K562 (cell line): Measurements from ENCODE around the gene ZNF133. TPM values are rescaled to one million over a fixed set of nuclear protein-coding genes. Genes with fewer than 3 reads are reported as not detected.

Experiments used
- COPS2 ChIP-seq: fragments of 450-650 bp; conservative IDR thresholded peaks from 2 replicates; pipeline ENCODE4 v1.6.1; 2016; ENCODE audit warnings: mild to moderate bottlenecking, moderate library complexity
- HDAC3 ChIP-seq: fragments of 450-650 bp; IDR thresholded peaks from 2 replicates; pipeline ENCODE4 v1.6.1; 2018; ENCODE audit warnings: borderline replicate concordance, mild to moderate bottlenecking, moderate library complexity; ENCODE audit not compliant: partially characterized antibody
- HEY1 ChIP-seq: fragments of 250-450 bp; sonication (Bioruptor Pico); IDR thresholded peaks from 2 replicates; pipeline ENCODE4 v1.5.0; 2020; ENCODE audit warnings: mild to moderate bottlenecking, moderate library complexity, borderline replicate concordance
- NR2C1 ChIP-seq, 2 experiments: fragments of 450-650 bp; IDR thresholded peaks; 2 replicates each; pipeline ENCODE4 v1.6.1; 2017; ENCODE audit warnings: mild to moderate bottlenecking in 2 of 2, antibody characterized with exemption in 1 of 2, inconsistent platforms in 1 of 2, missing compliant biosample characterization in 1 of 2, missing genetic modification characterization in 1 of 2
- SETDB1 ChIP-seq: IDR thresholded peaks from one replicate; pipeline ENCODE4 v1.6.1; 2012; ENCODE audit warnings: low read length, control low read depth, inconsistent platforms
- SREBF2 ChIP-seq: sonication (generic); formaldehyde crosslinking; IDR thresholded peaks from 2 replicates; pipeline ENCODE4 v1.4.0; 2020; ENCODE audit warnings: mild to moderate bottlenecking, missing genetic modification reagents
- ZNF41 ChIP-seq: fragments of 250-450 bp; sonication (Bioruptor Pico); conservative IDR thresholded peaks from 2 replicates; pipeline ENCODE4 v1.4.0; 2020; ENCODE audit warnings: mild to moderate bottlenecking
- polyA plus RNA-seq, 8 experiments: library from polyadenylated mRNA; depleted of rRNA in 4 of 8; stranded (reverse) in 5 of 8; unstranded in 3 of 8; fragments of >200 nt; fragmentation: Nextera tagmentation in 2 of 8; fragmentation: Illumina TruSeq in 1 of 8; extraction: Ambion mirVana in 2 of 8; extraction: Trizol in 1 of 8; gene quantifications; 2 replicates each; pipeline versions ENCODE4 v1.2.1 to v1.2.3, GENCODE V29; 2011 to 2014; ENCODE audit warnings: inconsistent platforms in 1 of 8, missing spikeins in 1 of 8
- total RNA-seq, 7 experiments: library from RNA; depleted of rRNA in 6 of 7; stranded (reverse); fragments of >200 nt in 6 of 7; fragmentation: Illumina TruSeq in 2 of 7; extraction: Trizol in 2 of 7; gene quantifications; 2 replicates each; pipeline versions ENCODE4 v1.2.1 to v1.2.3, GENCODE V29; 2011 to 2021; ENCODE audit warnings: low replicate concordance in 1 of 7
- TF ChIP-seq, protein P1 (sequence below): fragments of 250-450 bp; sonication (Bioruptor Pico); IDR thresholded peaks from 2 replicates; pipeline ENCODE4 v1.4.0; 2020
- TF ChIP-seq, protein P2 (sequence below): fragments of 450-650 bp; IDR thresholded peaks from 2 replicates; pipeline ENCODE4 v1.6.1; 2016; ENCODE audit warnings: antibody characterized with exemption
- TF ChIP-seq, protein P3 (sequence below): sonication (generic); formaldehyde crosslinking; IDR thresholded peaks from 2 replicates; pipeline ENCODE4 v1.8.1; 2023; ENCODE audit warnings: mild to moderate bottlenecking, missing genetic modification reagents

ZNF133 gene
- total and polyA plus RNA-seq, 9 of the 15 experiments (the other 6 are each of a cell fraction or from before 2014, with no cell fraction given): 1.1 to 6.5 (median 3.8) TPM

DNA sequence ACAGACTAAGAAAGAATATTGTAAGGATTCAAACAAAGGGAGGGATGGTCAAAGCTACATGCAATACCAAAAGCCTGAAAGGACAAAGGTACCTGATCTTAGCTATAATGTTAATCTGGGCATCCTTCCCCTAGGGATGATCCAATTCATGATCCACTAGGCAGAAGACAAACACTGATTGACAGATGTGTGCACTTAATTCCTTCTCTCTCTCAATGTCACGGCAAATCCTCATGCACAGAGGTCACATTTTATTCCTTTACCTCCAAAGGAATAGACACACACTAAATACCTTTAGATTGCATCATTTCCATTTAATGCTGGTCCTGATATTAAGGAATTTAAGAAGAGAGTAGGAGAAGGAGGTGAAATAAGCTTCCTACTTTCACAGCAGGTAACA is 73.4 kb downstream of the ZNF133 start (continued):
- TF ChIP-seq NR2C1 (IDR thresholded peaks at IDR 0.05) (no peak), NR2C1 (tag; IDR thresholded peaks at IDR 0.05) (no peak), HEY1 (CRISPR knock-in tag) (no peak), SREBF2 (no peak), ZNF41 (no peak), COPS2 (no peak), SETDB1 (no peak), HDAC3 (no peak)
- TF ChIP-seq, protein P1, sequence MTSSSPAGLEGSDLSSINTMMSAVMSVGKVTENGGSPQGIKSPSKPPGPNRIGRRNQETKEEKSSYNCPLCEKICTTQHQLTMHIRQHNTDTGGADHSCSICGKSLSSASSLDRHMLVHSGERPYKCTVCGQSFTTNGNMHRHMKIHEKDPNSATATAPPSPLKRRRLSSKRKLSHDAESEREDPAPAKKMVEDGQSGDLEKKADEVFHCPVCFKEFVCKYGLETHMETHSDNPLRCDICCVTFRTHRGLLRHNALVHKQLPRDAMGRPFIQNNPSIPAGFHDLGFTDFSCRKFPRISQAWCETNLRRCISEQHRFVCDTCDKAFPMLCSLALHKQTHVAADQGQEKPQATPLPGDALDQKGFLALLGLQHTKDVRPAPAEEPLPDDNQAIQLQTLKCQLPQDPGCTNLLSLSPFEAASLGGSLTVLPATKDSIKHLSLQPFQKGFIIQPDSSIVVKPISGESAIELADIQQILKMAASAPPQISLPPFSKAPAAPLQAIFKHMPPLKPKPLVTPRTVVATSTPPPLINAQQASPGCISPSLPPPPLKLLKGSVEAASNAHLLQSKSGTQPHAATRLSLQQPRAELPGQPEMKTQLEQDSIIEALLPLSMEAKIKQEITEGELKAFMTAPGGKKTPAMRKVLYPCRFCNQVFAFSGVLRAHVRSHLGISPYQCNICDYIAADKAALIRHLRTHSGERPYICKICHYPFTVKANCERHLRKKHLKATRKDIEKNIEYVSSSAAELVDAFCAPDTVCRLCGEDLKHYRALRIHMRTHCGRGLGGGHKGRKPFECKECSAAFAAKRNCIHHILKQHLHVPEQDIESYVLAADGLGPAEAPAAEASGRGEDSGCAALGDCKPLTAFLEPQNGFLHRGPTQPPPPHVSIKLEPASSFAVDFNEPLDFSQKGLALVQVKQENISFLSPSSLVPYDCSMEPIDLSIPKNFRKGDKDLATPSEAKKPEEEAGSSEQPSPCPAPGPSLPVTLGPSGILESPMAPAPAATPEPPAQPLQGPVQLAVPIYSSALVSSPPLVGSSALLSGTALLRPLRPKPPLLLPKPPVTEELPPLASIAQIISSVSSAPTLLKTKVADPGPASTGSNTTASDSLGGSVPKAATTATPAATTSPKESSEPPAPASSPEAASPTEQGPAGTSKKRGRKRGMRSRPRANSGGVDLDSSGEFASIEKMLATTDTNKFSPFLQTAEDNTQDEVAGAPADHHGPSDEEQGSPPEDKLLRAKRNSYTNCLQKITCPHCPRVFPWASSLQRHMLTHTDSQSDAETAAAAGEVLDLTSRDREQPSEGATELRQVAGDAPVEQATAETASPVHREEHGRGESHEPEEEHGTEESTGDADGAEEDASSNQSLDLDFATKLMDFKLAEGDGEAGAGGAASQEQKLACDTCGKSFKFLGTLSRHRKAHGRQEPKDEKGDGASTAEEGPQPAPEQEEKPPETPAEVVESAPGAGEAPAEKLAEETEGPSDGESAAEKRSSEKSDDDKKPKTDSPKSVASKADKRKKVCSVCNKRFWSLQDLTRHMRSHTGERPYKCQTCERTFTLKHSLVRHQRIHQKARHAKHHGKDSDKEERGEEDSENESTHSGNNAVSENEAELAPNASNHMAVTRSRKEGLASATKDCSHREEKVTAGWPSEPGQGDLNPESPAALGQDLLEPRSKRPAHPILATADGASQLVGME: no peak
- TF ChIP-seq, protein P2, sequence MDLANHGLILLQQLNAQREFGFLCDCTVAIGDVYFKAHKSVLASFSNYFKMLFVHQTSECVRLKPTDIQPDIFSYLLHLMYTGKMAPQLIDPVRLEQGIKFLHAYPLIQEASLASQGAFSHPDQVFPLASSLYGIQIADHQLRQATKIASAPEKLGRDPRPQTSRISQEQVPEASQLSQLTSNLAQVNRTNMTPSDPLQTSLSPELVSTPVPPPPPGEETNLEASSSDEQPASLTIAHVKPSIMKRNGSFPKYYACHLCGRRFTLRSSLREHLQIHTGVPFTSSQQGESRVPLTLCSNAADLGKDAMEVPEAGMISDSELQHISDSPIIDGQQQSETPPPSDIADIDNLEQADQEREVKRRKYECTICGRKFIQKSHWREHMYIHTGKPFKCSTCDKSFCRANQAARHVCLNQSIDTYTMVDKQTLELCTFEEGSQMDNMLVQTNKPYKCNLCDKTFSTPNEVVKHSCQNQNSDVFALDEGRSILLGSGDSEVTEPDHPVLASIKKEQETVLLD: no peak
- TF ChIP-seq, protein P3, sequence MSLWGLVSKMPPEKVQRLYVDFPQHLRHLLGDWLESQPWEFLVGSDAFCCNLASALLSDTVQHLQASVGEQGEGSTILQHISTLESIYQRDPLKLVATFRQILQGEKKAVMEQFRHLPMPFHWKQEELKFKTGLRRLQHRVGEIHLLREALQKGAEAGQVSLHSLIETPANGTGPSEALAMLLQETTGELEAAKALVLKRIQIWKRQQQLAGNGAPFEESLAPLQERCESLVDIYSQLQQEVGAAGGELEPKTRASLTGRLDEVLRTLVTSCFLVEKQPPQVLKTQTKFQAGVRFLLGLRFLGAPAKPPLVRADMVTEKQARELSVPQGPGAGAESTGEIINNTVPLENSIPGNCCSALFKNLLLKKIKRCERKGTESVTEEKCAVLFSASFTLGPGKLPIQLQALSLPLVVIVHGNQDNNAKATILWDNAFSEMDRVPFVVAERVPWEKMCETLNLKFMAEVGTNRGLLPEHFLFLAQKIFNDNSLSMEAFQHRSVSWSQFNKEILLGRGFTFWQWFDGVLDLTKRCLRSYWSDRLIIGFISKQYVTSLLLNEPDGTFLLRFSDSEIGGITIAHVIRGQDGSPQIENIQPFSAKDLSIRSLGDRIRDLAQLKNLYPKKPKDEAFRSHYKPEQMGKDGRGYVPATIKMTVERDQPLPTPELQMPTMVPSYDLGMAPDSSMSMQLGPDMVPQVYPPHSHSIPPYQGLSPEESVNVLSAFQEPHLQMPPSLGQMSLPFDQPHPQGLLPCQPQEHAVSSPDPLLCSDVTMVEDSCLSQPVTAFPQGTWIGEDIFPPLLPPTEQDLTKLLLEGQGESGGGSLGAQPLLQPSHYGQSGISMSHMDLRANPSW (CRISPR knock-in tag): no peak
